ENCODE results near the gene IFI27L2. TPM values are rescaled to one million over a fixed set of nuclear protein-coding genes. Genes with fewer than 3 reads are reported as not detected.

IFI27L2 gene
- total RNA-seq, 1 experiment from 2014 or later, result 4.7 TPM

GRCh38 chr14:94124582-94125377 lies 4.6 kb downstream of the IFI27L2 start:
- H3K27ac Mint-ChIP-seq (ENCODE audit: unreplicated experiment), result no peak overlapping the region
- no peaks in the 10 kb centered on the region for H3K4me1 ChIP-seq
- no peaks in the 10 kb centered on the region for H3K36me3 ChIP-seq (ENCODE audit: control insufficient read depth, insufficient read depth, low read length)
- H3K9me3 Mint-ChIP-seq (ENCODE audit: unreplicated experiment), result no peaks in the 10 kb centered on the region
- H3K9me3 ChIP-seq, result no peaks in the 10 kb centered on the region
- no peaks in the 10 kb centered on the region for H3K36me3 Mint-ChIP-seq (ENCODE audit: insufficient read depth, unreplicated experiment)
- BruUV-seq (replicated peaks), result no TSS peak
- no peak overlapping the region for H3K4me3 Mint-ChIP-seq (ENCODE audit: unreplicated experiment)
- intact Hi-C loops (cut with micrococcal nuclease; ENCODE audit: unreplicated experiment), result no loop called here
- TF ChIP-seq CTCF (IDR thresholded peaks at IDR 0.05; ENCODE audit: insufficient read depth in 1 of 2, low read depth in 1 of 2, low read length in 1 of 2, severe bottlenecking in 1 of 2, unreplicated experiment in 1 of 2), result no peak
- no peak overlapping the region for H3K4me3 ChIP-seq (ENCODE audit: low read depth, low read length)
- peaks cover 2% of the 10 kb centered on the region for H3K4me1 Mint-ChIP-seq (ENCODE audit: low read depth, unreplicated experiment)
- H3K27me3 ChIP-seq (replicated peaks; ENCODE audit: control insufficient read depth, insufficient read depth, low read length), result 0 out of 2 replicates have a peak, but pooled peaks cover 1% of the 10 kb centered on the region
- ChIA-PET POLR2A (no interaction called here), CTCF (no interaction called here)
- DNase-seq, result no peak
- no peaks in the 10 kb centered on the region for H3K27me3 Mint-ChIP-seq (ENCODE audit: insufficient read depth, unreplicated experiment)

- Histone ChIP-seq H3K36me3 (ENCODE audit: control insufficient read depth, insufficient read depth, low read length) (no peaks in the 10 kb centered on the region), H3K4me1 (no peaks in the 10 kb centered on the region), H3K27me3 (replicated peaks; ENCODE audit: control insufficient read depth, insufficient read depth, low read length) (0 out of 2 replicates have a peak, but pooled peaks cover 1% of the 10 kb centered on the region), H3K9me3 (no peaks in the 10 kb centered on the region), H3K4me3 (ENCODE audit: low read depth, low read length) (no peak overlapping the region)
- intact Hi-C loops (cut with micrococcal nuclease; ENCODE audit: unreplicated experiment), result no loop called here
- ChIA-PET POLR2A (no interaction called here), CTCF (no interaction called here)
- H3K4me1 Mint-ChIP-seq (ENCODE audit: low read depth, unreplicated experiment), result no peaks in the 10 kb centered on the region
- H3K9me3 Mint-ChIP-seq (ENCODE audit: unreplicated experiment), result no peaks in the 10 kb centered on the region
- no peak overlapping the region for H3K27ac Mint-ChIP-seq (ENCODE audit: unreplicated experiment)
- TF ChIP-seq CTCF (IDR thresholded peaks at IDR 0.05; ENCODE audit: insufficient read depth in 1 of 2, low read depth in 1 of 2, low read length in 1 of 2, severe bottlenecking in 1 of 2, unreplicated experiment in 1 of 2), result no peak
- no peaks in the 10 kb centered on the region for H3K36me3 Mint-ChIP-seq (ENCODE audit: insufficient read depth, unreplicated experiment)
- H3K4me3 Mint-ChIP-seq (ENCODE audit: unreplicated experiment), result no peak overlapping the region
- DNase-seq, result no peak
- no TSS peak for BruUV-seq (replicated peaks)
- no peaks in the 10 kb centered on the region for H3K27me3 Mint-ChIP-seq (ENCODE audit: insufficient read depth, unreplicated experiment)
Measured at GRCh38 chr14:94123868-94124267, 5.5 kb downstream of the IFI27L2 start.

GRCh38 chr14:94123296-94123695 lies 6.1 kb downstream of the IFI27L2 start:
- Mint-ChIP-seq H3K27me3 (ENCODE audit: insufficient read depth, unreplicated experiment) (no peaks in the 10 kb centered on the region), H3K4me3 (ENCODE audit: unreplicated experiment) (no peak overlapping the region), H3K4me1 (ENCODE audit: low read depth, unreplicated experiment) (no peaks in the 10 kb centered on the region), H3K36me3 (ENCODE audit: insufficient read depth, unreplicated experiment) (no peaks in the 10 kb centered on the region), H3K9me3 (ENCODE audit: unreplicated experiment) (no peaks in the 10 kb centered on the region), H3K27ac (ENCODE audit: unreplicated experiment) (no peak overlapping the region)
- TF ChIP-seq CTCF (IDR thresholded peaks at IDR 0.05; ENCODE audit: insufficient read depth in 1 of 2, low read depth in 1 of 2, low read length in 1 of 2, severe bottlenecking in 1 of 2, unreplicated experiment in 1 of 2), result no peak
- BruUV-seq (replicated peaks), result no TSS peak
- POLR2A ChIA-PET, result no interaction called here
- no peaks in the 10 kb centered on the region for H3K9me3 ChIP-seq
- intact Hi-C loops (cut with micrococcal nuclease; ENCODE audit: unreplicated experiment), result no loop called here
- no peaks in the 10 kb centered on the region for H3K36me3 ChIP-seq (ENCODE audit: control insufficient read depth, insufficient read depth, low read length)
- 0 out of 2 replicates have a peak, but pooled peaks cover 1% of the 10 kb centered on the region for H3K27me3 ChIP-seq (replicated peaks; ENCODE audit: control insufficient read depth, insufficient read depth, low read length)
- CTCF ChIA-PET, result no interaction called here
- no peaks in the 10 kb centered on the region for H3K4me1 ChIP-seq
- no peak overlapping the region for H3K4me3 ChIP-seq (ENCODE audit: low read depth, low read length)
- no peak for DNase-seq
